HCT116 (cell line): ENCODE results near the gene COL18A1.

Experiments used
- CBX3 ChIP-seq: IDR thresholded peaks from 2 replicates; pipeline ENCODE4 v1.6.1; 2012; ENCODE audit warnings: low read depth
- CEBPB ChIP-seq: IDR thresholded peaks from 2 replicates; pipeline ENCODE4 v1.6.1; 2012; ENCODE audit warnings: low read depth
- CTCF ChIP-seq, 3 experiments: fragments of 200-600 bp in 1 of 3; sonication (generic) in 1 of 3; IDR thresholded peaks in 2 of 3; conservative IDR thresholded peaks in 1 of 3; 2 replicates each; pipeline ENCODE4 v1.5.1; 2012 to 2017; ENCODE audit warnings: low read depth in 2 of 3, low read length in 2 of 3, antibody characterized with exemption in 1 of 3, borderline replicate concordance in 1 of 3, control low read depth in 1 of 3, mild to moderate bottlenecking in 1 of 3, mixed read lengths in 1 of 3, mixed run types in 1 of 3, moderate library complexity in 1 of 3; ENCODE audit not compliant: insufficient read depth in 1 of 3
- EGR1 ChIP-seq: IDR thresholded peaks from 2 replicates; pipeline ENCODE4 v1.6.1; 2012; ENCODE audit warnings: low read depth
- EZH2 ChIP-seq: fragments of 200-600 bp; sonication (generic); IDR thresholded peaks from 2 replicates; pipeline ENCODE4 v1.6.1; 2017; ENCODE audit warnings: antibody characterized with exemption, mixed run types
- EZH2phosphoT487 ChIP-seq: fragments of 200-600 bp; IDR thresholded peaks from 2 replicates; pipeline ENCODE4 v1.6.1; 2018; ENCODE audit warnings: antibody characterized with exemption, borderline replicate concordance
- POLR2A ChIP-seq: IDR thresholded peaks from 2 replicates; pipeline ENCODE4 v1.7.0; 2011; ENCODE audit warnings: borderline replicate concordance; ENCODE audit not compliant: insufficient read depth, insufficient read length; ENCODE audit errors: extremely low read depth
- POLR2AphosphoS5 ChIP-seq: IDR thresholded peaks from 2 replicates; pipeline ENCODE4 v1.6.1; 2011; ENCODE audit warnings: mild to moderate bottlenecking, low read depth, low read length, moderate library complexity
- SP1 ChIP-seq: IDR thresholded peaks from 2 replicates; pipeline ENCODE4 v1.6.1; 2012; ENCODE audit warnings: low read depth
- ZFX ChIP-seq: fragments of 450-650 bp; IDR thresholded peaks from 2 replicates; pipeline ENCODE4 v1.6.1; 2017
- TF ChIP-seq, protein P1 (sequence below): IDR thresholded peaks from 2 replicates; pipeline ENCODE4 v1.6.1; 2012; ENCODE audit warnings: low read depth

DNA sequence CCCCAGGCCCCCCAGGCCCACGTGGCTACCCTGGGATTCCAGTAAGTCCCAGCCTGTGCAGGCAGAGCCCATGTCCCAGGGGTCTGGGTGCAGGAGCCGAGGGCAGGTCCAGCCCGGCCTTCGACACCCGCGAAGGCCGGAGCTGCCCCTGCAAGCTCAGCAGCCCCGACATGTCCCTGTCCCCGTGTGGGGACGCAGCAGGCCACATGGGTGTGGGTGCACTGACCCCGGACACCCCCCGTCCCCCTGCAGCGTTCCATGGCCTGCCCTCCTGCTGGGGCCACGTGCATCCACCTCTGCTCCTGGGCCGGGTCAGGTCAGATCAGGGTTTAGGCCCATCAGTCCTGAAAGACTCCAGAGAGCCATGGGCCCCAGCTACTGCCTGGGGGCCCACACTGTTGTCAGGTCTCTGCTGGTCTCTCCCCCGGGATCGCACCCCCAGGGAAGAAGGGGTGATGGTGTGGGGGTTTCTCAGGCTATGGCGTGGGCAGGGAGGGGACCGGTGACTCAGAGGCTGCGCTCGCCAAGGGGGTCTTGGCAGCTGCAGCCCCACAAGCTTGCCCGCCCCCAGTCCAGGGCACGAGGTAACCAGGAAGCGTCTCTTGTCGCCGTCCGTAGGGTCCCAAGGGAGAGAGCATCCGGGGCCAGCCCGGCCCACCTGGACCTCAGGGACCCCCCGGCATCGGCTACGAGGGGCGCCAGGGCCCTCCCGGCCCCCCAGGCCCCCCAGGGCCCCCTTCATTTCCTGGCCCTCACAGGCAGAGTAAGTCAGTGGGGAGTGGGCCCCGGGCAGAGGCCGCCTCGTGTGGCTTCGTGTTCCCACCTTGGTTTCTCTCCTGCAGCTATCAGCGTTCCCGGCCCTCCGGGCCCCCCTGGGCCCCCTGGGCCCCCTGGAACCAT lies 99.8 kb downstream of the COL18A1 start:
- TF ChIP-seq POLR2AphosphoS5 = no peak
- TF ChIP-seq SP1 = no peak
- no peak for TF ChIP-seq ZFX
- TF ChIP-seq CTCF (IDR thresholded peaks at IDR 0.05 in 2 of 3, conservative IDR thresholded peaks at IDR 0.05 in 1 of 3; ENCODE audit: borderline replicate concordance in 1 of 3, insufficient read depth in 1 of 3, low read depth in 2 of 3, low read length in 2 of 3) = no peak
- no peak for TF ChIP-seq POLR2A
- no peak for TF ChIP-seq CBX3
- no peak for TF ChIP-seq CEBPB
- TF ChIP-seq EZH2 = no peak
- TF ChIP-seq EGR1 = no peak
- no peak for TF ChIP-seq EZH2phosphoT487
- TF ChIP-seq, protein P1, sequence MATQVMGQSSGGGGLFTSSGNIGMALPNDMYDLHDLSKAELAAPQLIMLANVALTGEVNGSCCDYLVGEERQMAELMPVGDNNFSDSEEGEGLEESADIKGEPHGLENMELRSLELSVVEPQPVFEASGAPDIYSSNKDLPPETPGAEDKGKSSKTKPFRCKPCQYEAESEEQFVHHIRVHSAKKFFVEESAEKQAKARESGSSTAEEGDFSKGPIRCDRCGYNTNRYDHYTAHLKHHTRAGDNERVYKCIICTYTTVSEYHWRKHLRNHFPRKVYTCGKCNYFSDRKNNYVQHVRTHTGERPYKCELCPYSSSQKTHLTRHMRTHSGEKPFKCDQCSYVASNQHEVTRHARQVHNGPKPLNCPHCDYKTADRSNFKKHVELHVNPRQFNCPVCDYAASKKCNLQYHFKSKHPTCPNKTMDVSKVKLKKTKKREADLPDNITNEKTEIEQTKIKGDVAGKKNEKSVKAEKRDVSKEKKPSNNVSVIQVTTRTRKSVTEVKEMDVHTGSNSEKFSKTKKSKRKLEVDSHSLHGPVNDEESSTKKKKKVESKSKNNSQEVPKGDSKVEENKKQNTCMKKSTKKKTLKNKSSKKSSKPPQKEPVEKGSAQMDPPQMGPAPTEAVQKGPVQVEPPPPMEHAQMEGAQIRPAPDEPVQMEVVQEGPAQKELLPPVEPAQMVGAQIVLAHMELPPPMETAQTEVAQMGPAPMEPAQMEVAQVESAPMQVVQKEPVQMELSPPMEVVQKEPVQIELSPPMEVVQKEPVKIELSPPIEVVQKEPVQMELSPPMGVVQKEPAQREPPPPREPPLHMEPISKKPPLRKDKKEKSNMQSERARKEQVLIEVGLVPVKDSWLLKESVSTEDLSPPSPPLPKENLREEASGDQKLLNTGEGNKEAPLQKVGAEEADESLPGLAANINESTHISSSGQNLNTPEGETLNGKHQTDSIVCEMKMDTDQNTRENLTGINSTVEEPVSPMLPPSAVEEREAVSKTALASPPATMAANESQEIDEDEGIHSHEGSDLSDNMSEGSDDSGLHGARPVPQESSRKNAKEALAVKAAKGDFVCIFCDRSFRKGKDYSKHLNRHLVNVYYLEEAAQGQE = no peak
